Measurements from ENCODE around the gene SYNDIG1.

Gene SYNDIG1

DNA sequence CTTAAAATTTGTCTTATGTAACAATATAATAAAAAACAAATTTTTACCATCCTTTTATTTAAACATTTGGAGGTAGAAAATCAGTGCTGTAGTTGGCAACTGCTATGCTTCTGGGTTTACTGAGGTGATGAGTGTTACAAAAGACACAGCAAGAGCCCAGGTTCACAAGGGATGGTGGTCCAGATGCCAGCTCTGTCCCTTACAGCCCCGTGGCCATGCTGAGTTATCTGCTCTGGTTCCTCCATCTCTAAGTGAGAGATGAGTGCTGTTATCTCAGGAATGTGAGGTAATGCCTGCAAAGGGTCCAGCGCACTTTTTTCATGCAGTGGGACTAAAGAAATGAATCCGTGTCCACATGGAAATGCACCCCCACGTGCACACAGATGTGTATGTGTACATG, 17.8 kb downstream of the SYNDIG1 start:
- TF ChIP-seq, protein P1, sequence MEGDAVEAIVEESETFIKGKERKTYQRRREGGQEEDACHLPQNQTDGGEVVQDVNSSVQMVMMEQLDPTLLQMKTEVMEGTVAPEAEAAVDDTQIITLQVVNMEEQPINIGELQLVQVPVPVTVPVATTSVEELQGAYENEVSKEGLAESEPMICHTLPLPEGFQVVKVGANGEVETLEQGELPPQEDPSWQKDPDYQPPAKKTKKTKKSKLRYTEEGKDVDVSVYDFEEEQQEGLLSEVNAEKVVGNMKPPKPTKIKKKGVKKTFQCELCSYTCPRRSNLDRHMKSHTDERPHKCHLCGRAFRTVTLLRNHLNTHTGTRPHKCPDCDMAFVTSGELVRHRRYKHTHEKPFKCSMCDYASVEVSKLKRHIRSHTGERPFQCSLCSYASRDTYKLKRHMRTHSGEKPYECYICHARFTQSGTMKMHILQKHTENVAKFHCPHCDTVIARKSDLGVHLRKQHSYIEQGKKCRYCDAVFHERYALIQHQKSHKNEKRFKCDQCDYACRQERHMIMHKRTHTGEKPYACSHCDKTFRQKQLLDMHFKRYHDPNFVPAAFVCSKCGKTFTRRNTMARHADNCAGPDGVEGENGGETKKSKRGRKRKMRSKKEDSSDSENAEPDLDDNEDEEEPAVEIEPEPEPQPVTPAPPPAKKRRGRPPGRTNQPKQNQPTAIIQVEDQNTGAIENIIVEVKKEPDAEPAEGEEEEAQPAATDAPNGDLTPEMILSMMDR (IDR thresholded peaks at IDR 0.05; ENCODE audit: control insufficient read depth, extremely low read depth, insufficient read depth): no peak
- no peak overlapping the region for H3K4me3 ChIP-seq (ENCODE audit: low read depth, low read length)
- DNase-seq (ENCODE audit: low read depth): no peak

DNA sequence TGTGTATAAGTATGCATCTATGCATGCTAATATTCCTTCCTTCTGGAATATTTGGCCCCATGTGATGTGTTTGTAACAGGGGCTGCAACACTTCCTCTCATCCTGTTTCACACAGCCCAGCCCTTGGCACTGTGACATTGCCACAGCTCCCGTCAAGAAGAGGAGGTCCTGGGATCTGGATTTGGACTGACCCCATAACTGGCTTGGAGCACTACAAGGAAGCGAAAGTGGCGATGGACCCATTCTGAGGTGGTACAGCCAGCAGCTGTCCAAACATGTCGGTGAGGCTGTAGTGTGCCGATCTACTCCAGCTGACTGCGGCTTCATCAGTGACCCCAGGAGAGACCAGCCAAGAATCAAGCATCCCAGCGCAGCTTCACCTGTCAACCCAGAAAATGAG, 18.2 kb downstream of the SYNDIG1 start:
- no peak for DNase-seq (ENCODE audit: low read depth)
- TF ChIP-seq, protein P1 (IDR thresholded peaks at IDR 0.05; ENCODE audit: control insufficient read depth, extremely low read depth, insufficient read depth): no peak
- H3K4me3 ChIP-seq (ENCODE audit: low read depth, low read length): no peak overlapping the region

DNA sequence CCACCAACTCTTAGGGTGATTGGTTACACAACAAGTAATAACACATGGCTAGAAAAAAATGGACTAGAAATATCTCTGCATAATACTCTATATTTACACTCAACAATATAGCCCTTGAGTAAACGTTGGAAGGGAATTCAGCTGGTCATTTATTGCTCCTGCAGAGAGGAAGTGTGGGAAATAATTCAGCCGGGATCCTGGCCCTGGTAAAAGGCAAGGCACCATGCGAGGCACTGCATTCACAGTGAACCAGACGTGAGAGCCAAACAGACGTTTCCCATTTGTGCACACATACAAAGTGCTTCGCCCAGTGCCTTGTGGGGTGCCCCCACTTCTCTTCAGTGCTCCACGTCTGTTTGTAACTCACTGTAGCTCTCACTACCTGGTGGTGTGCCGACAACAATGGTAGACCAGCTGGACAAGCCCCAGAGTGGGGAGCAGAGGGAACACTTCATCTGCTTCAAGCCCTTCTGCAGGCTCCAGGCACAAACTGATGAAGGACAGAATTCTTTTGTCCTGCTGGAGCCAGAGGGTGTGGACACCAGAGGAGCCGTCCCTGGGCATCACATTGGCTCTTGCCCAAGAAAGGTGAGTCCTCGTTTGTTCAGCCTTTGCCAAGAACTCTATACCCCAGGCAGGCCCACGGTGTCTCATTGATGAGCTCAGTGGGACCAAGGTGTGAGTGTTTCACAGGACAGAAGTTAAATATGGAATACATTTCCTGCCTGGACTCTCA, 18.8 kb downstream of the SYNDIG1 start:
- H3K4me3 ChIP-seq (ENCODE audit: low read depth, low read length): no peak overlapping the region
- TF ChIP-seq, protein P1 (IDR thresholded peaks at IDR 0.05; ENCODE audit: control insufficient read depth, extremely low read depth, insufficient read depth): no peak
- DNase-seq (ENCODE audit: low read depth): no peak

DNA sequence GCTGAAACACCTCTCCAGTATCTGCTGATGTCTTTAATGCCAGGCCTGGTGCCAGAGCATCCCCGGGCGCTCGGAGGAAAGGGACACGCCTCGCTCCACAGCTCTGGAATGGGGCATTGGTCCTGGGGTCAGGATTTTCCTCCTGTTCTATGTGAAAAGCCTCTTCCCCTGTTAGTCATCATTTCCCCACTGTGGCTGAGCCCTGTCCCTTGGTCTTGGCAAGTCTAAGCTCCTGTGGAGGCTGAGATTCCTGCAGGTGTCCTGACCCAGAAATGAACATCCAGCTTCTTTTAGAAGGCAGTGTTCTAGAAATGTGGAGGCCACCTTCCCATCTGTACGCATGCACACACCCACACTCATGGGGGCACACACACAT, 19.4 kb downstream of the SYNDIG1 start:
- TF ChIP-seq, protein P1 (IDR thresholded peaks at IDR 0.05; ENCODE audit: control insufficient read depth, extremely low read depth, insufficient read depth): no peak
- H3K4me3 ChIP-seq (ENCODE audit: low read depth, low read length): no peak overlapping the region
- DNase-seq (ENCODE audit: low read depth): no peak

DNA sequence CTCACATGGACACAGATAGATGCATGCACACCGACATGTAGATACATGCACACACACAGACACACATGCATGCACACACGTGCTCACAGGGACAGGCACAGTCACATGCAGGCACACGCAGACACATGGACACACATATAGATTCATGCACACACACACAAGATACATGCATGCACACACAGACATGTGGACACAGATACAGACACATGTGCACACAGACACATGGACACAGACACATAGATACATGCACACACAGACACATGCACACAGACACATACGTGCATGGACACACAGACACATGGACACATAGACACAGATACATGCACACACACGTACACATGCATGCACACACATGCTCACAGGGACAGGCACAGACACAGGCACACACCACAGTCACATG, 19.8 kb downstream of the SYNDIG1 start:
- TF ChIP-seq, protein P1 (IDR thresholded peaks at IDR 0.05; ENCODE audit: control insufficient read depth, extremely low read depth, insufficient read depth): no peak
- H3K4me3 ChIP-seq (ENCODE audit: low read depth, low read length): no peak overlapping the region
- DNase-seq (ENCODE audit: low read depth): no peak

DNA sequence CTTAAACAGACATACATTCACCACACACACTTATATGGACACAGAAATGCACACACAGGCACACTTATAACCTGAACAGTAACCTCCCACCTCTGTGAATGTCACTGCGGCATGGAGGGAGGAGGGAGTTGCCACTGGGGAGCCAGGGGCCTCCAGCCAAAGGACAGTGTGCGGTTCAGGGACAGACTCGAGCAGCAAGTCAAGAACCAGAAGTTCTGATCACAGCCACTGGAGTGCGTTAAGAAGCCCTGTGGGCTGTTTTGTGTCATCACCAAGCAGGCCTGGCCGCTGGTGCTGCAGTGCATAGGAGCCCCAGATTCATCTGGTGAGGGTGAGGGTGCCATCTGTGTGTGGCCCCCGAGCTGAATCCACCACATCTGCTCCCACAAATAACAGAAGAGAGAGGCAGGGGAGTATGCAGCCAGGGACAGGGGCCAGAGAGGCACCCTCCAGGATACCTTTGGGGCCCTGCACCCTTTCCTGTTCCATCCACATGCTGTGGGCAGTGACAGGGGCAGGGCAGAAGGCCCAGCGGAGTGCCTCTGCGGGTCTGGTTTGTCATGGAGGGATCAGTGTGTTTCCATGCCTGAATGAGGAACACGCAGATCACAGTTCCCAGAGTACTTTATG, 20.3 kb downstream of the SYNDIG1 start:
- DNase-seq (ENCODE audit: low read depth): no peak
- no peak overlapping the region for H3K4me3 ChIP-seq (ENCODE audit: low read depth, low read length)
- TF ChIP-seq, protein P1 (IDR thresholded peaks at IDR 0.05; ENCODE audit: control insufficient read depth, extremely low read depth, insufficient read depth): no peak
